ENCODE results near the gene ABCA7.

- TF ChIP-seq POLR2A (IDR thresholded peaks at IDR 0.05; ENCODE audit: low read depth, low read length) (no peak), POLR2AphosphoS5 (IDR thresholded peaks at IDR 0.05; ENCODE audit: low read depth, low read length) (no peak)
Observed at GRCh38 chr19:1093811-1094553, 54.1 kb downstream of the ABCA7 start.

Measured in GM12891 (cell line).